HG03457 (cell line): ENCODE results near the gene ELOA.

ENCODE experiments used
- ATAC-seq: cut with Tn5 transposase; IDR thresholded peaks from one replicate; pipeline ENCODE4 v1.9.1; 2021; ENCODE audit warnings: moderate number of reproducible peaks; ENCODE audit not compliant: unreplicated experiment

ELOA gene, protein sequence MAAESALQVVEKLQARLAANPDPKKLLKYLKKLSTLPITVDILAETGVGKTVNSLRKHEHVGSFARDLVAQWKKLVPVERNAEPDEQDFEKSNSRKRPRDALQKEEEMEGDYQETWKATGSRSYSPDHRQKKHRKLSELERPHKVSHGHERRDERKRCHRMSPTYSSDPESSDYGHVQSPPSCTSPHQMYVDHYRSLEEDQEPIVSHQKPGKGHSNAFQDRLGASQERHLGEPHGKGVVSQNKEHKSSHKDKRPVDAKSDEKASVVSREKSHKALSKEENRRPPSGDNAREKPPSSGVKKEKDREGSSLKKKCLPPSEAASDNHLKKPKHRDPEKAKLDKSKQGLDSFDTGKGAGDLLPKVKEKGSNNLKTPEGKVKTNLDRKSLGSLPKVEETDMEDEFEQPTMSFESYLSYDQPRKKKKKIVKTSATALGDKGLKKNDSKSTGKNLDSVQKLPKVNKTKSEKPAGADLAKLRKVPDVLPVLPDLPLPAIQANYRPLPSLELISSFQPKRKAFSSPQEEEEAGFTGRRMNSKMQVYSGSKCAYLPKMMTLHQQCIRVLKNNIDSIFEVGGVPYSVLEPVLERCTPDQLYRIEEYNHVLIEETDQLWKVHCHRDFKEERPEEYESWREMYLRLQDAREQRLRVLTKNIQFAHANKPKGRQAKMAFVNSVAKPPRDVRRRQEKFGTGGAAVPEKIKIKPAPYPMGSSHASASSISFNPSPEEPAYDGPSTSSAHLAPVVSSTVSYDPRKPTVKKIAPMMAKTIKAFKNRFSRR

GRCh38 chr1:23743287-23744152, at the start of gene ELOA:
ELOA (plus strand) TSS chr1:23743471; CDS start chr1:23743504, 33 bp downstream.
- peak; percentile 52 for ATAC-seq

DNA sequence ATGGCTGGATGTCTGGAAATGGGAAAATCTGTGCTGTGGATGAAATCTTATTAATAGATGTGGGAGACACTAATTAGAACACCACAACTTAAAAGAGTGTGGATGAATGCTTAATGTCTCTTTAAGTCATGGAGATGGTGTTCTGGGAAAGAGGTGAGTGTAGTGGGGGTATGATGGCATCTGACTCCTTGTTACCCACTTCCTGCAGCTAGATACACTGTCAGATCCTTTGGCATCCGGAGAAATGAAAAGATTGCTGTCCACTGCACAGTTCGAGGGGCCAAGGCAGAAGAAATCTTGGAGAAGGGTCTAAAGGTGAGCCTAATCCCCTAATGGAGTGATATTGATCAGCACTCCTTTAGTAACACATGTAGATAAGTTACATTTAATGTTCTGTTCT, 49.7 kb upstream of the ELOA start:
- ATAC-seq = no peak

DNA sequence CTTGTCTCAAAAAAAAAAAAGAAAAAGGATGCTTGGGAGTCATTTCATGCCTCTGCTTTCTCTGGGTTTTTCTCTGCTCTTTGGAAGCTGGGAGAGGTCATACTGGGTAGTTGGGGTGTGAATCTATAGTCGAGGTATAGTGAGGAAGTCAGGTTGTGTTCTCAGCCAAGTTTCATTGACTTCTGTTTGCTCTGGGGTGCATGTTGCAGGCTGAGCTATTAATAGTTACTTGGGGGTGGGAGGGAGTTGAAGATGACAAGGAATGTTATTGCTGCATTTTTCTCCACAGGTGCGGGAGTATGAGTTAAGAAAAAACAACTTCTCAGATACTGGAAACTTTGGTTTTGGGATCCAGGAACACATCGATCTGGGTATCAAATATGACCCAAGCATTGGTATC, 48.9 kb upstream of the ELOA start:
- ATAC-seq = no peak

DNA sequence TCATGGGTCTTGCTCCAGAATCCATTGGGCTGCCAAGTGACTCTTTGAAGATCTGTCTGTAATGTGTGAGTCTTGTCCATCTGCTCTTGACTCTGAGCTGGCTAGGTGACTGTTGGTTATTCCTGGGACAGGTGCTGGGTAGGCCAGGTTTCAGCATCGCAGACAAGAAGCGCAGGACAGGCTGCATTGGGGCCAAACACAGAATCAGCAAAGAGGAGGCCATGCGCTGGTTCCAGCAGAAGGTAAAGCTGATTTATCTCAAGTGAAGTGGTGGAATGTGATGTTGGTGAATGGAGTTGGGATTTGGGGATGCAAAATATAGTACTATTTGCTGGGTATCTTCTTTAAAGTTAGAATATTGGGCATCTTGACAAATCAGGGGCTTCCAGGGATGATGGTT, 47.6 kb upstream of the ELOA start:
- no peak for ATAC-seq

DNA sequence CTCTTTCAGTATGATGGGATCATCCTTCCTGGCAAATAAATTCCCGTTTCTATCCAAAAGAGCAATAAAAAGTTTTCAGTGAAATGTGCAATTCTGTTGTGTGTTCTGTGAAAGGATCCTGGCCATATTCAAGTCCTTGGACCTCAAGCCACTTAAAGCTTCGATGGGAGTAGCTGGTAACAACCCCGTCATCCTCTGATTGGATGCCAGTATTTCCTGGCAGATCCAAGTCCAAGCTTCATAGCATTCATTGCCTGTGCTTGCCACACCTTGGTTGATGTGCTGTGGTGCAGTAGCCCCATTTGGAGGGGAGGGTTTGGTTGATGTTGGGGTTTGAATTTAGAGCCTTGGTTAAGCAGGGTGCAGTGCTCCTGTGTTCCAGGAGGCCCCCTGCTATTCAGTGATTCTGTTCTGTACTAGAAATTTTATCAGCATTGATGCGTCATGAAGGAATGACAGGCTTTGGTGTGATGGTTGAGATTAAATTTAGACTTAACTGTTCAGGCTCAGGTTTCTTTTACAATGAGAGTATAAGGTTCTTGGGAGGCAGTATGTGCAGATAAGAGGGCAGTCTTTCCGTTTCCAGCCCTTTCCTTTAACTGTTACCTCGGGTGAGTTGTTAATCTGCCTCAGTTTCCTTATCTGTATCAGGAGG, 46.8 kb upstream of the ELOA start:
- ATAC-seq = no peak

GRCh38 chr1:23698466-23698865, 44.8 kb upstream of the ELOA start:
- no peak for ATAC-seq

- no peak for ATAC-seq
Measured at GRCh38 chr1:23699280-23700179, 43.7 kb upstream of the ELOA start.

DNA sequence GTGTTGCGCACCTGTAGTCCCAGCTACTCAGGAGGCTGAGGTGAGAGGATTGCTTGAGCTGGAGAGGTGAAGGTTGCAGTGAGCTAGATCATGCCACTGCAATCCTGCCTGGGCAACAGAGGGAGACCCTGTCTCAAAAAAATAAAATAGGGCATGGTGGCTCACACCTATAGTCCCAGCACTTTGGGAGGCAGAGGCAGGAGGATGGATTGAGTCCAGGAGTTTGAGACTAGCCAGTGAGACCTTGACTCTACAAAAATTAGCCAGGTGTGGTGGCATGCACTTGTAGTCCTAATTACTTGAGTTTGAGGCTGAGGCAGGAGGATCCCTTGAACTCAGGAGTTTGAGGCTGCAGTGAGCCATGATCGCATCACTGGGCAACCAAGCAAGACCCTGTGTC, 42.0 kb upstream of the ELOA start:
- no peak for ATAC-seq

- no peak for ATAC-seq
Measured at GRCh38 chr1:23701996-23702395, 41.3 kb upstream of the ELOA start.

DNA sequence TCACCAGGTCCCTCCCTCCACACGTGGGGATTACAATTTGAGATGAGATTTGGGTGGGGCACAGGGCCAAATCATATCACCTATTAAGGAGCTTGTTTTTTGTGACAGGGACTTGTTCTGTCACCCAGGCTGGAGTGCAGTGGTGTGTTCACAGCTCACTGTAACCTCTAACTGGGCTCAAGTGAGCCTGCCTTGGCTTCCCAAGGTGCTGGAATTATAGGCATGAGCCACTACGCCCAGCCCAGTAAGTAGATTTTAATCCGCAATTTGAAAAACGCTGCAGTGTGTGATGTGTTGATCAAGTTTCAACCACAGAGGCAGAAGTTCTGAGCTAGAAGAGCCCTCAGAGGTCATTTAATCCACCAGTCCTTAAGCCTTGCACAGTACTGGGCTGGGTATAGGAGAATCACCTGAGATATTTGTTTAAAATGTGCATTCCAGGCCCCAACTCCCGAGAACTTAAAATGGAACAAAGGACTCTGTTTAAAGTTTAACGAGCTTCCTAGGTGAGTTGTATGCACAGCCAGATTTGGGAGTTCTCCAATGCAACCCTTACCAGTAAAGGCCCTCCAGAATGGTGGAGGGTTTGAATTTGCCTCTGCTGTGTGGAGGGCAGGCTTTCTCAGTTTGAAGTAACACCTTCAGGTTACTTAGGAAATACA, 38.3 kb upstream of the ELOA start:
- no peak for ATAC-seq

DNA sequence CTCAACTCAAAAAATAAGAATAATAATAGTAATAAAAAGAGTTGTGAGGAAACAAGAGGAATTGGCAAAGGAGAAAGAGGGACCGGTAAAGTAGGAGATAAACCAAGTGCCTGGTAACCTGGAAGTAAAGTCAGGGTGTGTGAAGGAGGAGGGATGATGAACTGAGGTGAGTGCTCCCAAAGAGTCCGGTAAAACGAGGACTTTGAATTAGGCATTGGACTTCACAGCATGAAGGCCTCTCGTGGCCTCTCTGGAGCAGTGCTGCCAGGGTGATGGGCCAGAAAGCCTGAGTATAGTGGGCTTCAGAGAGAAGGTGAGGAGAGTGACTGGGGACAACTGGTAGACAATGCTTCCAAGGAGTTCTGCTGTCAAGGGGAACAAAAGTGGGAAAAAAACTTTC, 34.0 kb upstream of the ELOA start:
- ATAC-seq = no peak

DNA sequence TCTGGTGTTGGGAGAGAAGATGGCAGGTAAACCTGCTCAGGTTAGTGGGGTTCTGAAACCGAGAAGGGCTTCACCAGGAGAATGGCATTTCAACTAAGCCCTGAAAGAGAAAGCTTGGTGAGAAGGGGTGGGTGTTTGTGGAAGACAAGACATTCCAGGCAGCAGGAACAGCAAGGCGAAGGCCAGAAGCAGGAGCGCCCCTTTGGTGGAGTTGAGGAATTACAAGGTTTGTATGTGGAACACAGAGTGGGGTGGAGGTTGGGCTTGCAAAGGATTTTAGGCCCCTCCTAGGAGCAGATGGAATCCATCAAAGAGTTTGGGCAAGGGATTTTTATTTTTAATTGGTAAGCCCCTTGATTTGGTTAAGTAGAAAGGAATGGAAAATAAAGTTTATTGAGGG, 24.8 kb upstream of the ELOA start:
- no peak for ATAC-seq

- no peak for ATAC-seq
Measured at GRCh38 chr1:23719162-23719820, 24.0 kb upstream of the ELOA start.

DNA sequence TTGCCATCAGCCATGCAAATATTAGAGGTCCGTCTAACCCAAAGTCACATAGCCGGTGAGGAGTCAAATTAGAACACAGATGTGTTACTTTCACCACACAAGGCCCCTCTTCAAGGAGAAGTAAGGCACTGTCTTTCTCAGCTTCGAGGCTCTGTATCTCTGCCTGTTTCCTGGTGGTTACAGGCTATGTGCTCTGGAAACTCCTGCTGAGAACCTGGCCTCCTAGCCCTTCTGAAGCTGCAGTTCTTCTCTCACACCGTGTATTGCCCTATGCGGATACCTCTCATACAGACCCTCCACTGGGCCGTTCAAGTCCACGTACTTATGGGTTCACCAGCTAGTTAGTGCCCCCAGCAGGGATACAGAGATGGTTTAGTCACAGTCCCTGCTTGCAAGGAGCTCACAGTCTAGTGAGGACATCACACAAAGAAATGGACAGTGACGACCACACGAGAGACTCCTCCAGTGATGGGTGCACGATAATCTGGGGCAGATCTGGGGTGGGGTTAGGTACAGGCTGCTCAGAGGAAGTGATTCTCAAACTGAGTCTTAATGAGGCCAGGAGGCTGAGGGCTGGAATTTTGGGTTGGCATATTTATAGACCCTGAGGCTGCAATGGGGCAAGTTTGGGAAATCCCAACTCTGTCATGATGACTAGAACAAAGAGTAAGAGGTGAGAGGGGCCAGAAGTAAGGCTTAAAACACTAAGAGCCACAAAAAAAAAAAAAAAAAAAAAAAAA, 22.8 kb upstream of the ELOA start:
- peak; percentile 52 for ATAC-seq

DNA sequence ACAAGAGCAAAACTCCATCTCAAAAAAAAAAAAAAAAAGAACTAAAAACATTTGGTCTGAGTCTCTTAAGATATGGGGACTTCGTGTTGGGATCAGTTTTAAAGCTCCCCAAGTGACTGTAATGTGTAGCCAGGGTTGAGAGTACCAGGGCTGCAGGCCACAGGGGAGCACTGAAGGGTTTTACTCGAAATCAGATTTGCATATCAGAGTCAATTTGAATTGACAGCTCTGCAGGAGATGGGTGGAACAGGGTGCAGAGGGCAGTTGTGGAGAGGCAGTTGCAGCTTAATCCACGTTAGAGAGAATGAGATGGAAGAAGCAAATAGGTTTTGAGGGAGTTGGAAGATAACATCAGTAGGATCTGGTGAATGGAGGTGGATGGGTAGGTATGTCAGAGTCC, 20.6 kb upstream of the ELOA start:
- ATAC-seq = no peak

- ATAC-seq = no peak
Measured at GRCh38 chr1:23726686-23727085, 16.6 kb upstream of the ELOA start.

DNA sequence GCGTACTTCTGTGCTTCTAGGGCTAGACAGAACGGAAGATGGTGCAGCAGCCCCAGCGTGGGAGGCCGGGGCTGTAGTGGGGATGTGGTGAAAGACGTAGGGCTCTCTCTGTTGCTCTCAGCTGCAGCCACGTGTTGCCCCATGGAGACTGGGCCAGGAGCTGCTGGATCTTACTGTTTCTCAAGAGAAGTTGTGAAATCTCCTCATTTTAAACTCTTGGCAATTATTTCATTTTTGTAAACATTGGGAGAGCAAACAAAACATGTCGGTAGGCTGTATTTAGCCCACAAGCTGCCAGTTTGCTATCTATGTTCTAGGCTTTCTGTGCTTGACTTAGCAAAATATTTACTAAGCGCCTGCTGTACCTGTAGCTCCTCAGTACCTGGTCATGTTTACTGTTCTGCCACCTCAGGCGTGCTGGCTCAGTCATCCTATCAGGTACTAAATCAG, 15.9 kb upstream of the ELOA start:
- ATAC-seq = no peak
